ENCODE measurements around the gene FBXO9. TPM values are rescaled to one million over a fixed set of nuclear protein-coding genes. Genes with fewer than 3 reads are reported as not detected.

FBXO9 gene
- total and polyA plus RNA-seq, 10 of the 15 experiments (the other 5 are each of a cell fraction or from before 2014, with no cell fraction given) = 9.9 to 68.9 (median 31.3) TPM

DNA sequence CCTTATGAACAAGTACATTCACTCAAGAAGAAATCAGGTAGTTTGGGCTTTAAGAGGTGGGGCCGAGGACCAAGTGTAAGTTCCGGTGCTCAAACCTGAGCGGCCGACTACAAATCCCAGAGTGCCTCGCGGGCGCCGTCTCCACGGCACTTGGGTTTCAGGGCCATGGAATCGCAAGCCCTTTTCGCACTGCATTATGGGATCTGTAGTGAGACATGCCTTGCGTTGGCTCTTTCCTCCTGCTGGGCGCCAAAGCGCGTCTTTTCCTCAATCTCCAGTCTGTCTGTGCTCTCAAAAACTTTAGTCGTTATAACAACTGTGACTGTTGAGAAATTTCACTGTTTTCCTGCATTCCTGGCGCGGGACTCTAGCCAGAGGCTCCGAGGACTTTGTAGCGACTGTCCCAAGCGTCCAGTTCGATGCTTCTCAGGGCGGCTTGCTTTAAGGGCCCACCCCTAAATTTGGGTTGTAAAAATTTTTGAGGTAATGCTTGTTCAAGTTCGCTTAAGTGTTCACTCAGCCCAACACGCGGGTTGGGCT, 408 bp upstream of the FBXO9 start:
- ChIA-PET SMC1A (ENCODE audit: uncharacterized antibody, unreplicated experiment) (interaction anchor here (4.0 to 4.9 kb wide), 2 partner anchors 13 to 70 kb away, joined by 13 to 18 read pairs; partner anchors contain the start of gene GSTA4), RAD21 (ENCODE audit: unreplicated experiment) (no interaction called here), POLR2A (interaction anchor here (1.0 kb wide), 1 partner anchor 8 kb away, joined by 3 read pairs; no protein-coding TSS in a partner anchor), CTCF (interaction anchor here (1.2 kb wide), 1 partner anchor 282 kb away, joined by 4 read pairs; no protein-coding TSS in a partner anchor)
- Histone ChIP-seq H3K36me3 (ENCODE audit: control insufficient read depth in 2 of 2, insufficient read depth in 2 of 2, low read length in 1 of 2) (no peaks in the 10 kb centered on the region), H3K9me3 (replicated peaks; ENCODE audit: control insufficient read depth, insufficient read depth, low read length) (no peaks in the 10 kb centered on the region), H3K79me2 (ENCODE audit: control insufficient read depth, insufficient read depth, low read length) (peaks cover 14% of the 10 kb centered on the region), H2AFZ (ENCODE audit: control insufficient read depth, low read depth, low read length) (peak overlapping the region; percentile 100), H3K4me1 (ENCODE audit: control insufficient read depth, insufficient read depth, low read length) (peaks cover 9% of the 10 kb centered on the region; the same call in 1 of the 2 replicates), H4K20me1 (ENCODE audit: control insufficient read depth, insufficient read depth) (no peaks in the 10 kb centered on the region), H3K27me3 (replicated peaks in 1 of 2; ENCODE audit: control insufficient read depth in 2 of 2, insufficient read depth in 2 of 2, low read length in 1 of 2) (no peaks in the 10 kb centered on the region), H3K4me2 (ENCODE audit: control insufficient read depth, insufficient read depth) (peak overlapping the region; percentile 64), H3K4me3 (peak overlapping the region; percentile 85), H3K9ac (ENCODE audit: control insufficient read depth, insufficient read depth, low read length) (peak overlapping the region; percentile 76), H3K27ac (ENCODE audit: control insufficient read depth, insufficient read depth) (peak overlapping the region; percentile 78)
- in situ Hi-C loops (cut with MboI) = no loop called here
- 2% methylated on average over 25 of the region's 26 CpGs for WGBS (ENCODE audit: insufficient coverage, insufficient replicate concordance, low lambda C conversion rate, missing lambda C conversion rate)
- DNase-seq (ENCODE audit: low read depth, low spot score) (peak; percentile 91), FAIRE-seq (peak; percentile 99), ATAC-seq (peak; percentile 81)
- intact Hi-C loops (cut with micrococcal nuclease; ENCODE audit: unreplicated experiment) = no loop called here
- BruUV-seq (replicated peaks) = no TSS peak
- no peak for TF ChIP-seq CBX3 (IDR thresholded peaks at IDR 0.05; ENCODE audit: borderline replicate concordance, low read depth)
- no peak for TF ChIP-seq ZNF384 (IDR thresholded peaks at IDR 0.05; ENCODE audit: borderline replicate concordance, low read depth, low read length)
- TF ChIP-seq SIX5 (IDR thresholded peaks at IDR 0.05; ENCODE audit: low read depth, low read length, severe bottlenecking) = peak; percentile 90
- no peak for TF ChIP-seq MTA2 (IDR thresholded peaks at IDR 0.05; ENCODE audit: low read depth)
- peak; percentile 73 for TF ChIP-seq SP1 (IDR thresholded peaks at IDR 0.05; ENCODE audit: low read depth, low read length)
- TF ChIP-seq, protein P1, sequence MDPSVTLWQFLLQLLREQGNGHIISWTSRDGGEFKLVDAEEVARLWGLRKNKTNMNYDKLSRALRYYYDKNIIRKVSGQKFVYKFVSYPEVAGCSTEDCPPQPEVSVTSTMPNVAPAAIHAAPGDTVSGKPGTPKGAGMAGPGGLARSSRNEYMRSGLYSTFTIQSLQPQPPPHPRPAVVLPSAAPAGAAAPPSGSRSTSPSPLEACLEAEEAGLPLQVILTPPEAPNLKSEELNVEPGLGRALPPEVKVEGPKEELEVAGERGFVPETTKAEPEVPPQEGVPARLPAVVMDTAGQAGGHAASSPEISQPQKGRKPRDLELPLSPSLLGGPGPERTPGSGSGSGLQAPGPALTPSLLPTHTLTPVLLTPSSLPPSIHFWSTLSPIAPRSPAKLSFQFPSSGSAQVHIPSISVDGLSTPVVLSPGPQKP (IDR thresholded peaks at IDR 0.05; ENCODE audit: low read depth, low read length) = peak; percentile 83; the same call in 1 of the 2 replicates
- TF ChIP-seq RAD51 (IDR thresholded peaks at IDR 0.05) = no peak
- TF ChIP-seq CREB1 (IDR thresholded peaks at IDR 0.05; ENCODE audit: low read depth) = peak; percentile 79
- peak; percentile 70; the same call in 1 of the 2 replicates for TF ChIP-seq CREM (IDR thresholded peaks at IDR 0.05; ENCODE audit: low read depth)
- no peak for TF ChIP-seq MEF2B (IDR thresholded peaks at IDR 0.05; ENCODE audit: partially characterized antibody, poor library complexity, severe bottlenecking)
- no peak for TF ChIP-seq POLR2A (IDR thresholded peaks at IDR 0.05; ENCODE audit: low read depth, low read length)
- TF ChIP-seq, protein P2, sequence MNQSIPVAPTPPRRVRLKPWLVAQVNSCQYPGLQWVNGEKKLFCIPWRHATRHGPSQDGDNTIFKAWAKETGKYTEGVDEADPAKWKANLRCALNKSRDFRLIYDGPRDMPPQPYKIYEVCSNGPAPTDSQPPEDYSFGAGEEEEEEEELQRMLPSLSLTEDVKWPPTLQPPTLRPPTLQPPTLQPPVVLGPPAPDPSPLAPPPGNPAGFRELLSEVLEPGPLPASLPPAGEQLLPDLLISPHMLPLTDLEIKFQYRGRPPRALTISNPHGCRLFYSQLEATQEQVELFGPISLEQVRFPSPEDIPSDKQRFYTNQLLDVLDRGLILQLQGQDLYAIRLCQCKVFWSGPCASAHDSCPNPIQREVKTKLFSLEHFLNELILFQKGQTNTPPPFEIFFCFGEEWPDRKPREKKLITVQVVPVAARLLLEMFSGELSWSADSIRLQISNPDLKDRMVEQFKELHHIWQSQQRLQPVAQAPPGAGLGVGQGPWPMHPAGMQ (IDR thresholded peaks at IDR 0.05; ENCODE audit: borderline replicate concordance) = no peak
- no peak for TF ChIP-seq MTA3 (IDR thresholded peaks at IDR 0.05; ENCODE audit: borderline replicate concordance, low read length)
- TF ChIP-seq, protein P3, sequence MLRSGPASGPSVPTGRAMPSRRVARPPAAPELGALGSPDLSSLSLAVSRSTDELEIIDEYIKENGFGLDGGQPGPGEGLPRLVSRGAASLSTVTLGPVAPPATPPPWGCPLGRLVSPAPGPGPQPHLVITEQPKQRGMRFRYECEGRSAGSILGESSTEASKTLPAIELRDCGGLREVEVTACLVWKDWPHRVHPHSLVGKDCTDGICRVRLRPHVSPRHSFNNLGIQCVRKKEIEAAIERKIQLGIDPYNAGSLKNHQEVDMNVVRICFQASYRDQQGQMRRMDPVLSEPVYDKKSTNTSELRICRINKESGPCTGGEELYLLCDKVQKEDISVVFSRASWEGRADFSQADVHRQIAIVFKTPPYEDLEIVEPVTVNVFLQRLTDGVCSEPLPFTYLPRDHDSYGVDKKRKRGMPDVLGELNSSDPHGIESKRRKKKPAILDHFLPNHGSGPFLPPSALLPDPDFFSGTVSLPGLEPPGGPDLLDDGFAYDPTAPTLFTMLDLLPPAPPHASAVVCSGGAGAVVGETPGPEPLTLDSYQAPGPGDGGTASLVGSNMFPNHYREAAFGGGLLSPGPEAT (IDR thresholded peaks at IDR 0.05; ENCODE audit: low read depth) = peak; percentile 71
- no peak for TF ChIP-seq CHD4 (IDR thresholded peaks at IDR 0.05)
- TF ChIP-seq IKZF1 (conservative IDR thresholded peaks at IDR 0.05) = peak; percentile 75
- TF ChIP-seq HCFC1 (IDR thresholded peaks at IDR 0.05; ENCODE audit: low read length) = peak; percentile 94
- peak; percentile 75; the same call in 1 of the 2 replicates for TF ChIP-seq RB1 (IDR thresholded peaks at IDR 0.05; ENCODE audit: borderline replicate concordance)
- TF ChIP-seq, protein P4, sequence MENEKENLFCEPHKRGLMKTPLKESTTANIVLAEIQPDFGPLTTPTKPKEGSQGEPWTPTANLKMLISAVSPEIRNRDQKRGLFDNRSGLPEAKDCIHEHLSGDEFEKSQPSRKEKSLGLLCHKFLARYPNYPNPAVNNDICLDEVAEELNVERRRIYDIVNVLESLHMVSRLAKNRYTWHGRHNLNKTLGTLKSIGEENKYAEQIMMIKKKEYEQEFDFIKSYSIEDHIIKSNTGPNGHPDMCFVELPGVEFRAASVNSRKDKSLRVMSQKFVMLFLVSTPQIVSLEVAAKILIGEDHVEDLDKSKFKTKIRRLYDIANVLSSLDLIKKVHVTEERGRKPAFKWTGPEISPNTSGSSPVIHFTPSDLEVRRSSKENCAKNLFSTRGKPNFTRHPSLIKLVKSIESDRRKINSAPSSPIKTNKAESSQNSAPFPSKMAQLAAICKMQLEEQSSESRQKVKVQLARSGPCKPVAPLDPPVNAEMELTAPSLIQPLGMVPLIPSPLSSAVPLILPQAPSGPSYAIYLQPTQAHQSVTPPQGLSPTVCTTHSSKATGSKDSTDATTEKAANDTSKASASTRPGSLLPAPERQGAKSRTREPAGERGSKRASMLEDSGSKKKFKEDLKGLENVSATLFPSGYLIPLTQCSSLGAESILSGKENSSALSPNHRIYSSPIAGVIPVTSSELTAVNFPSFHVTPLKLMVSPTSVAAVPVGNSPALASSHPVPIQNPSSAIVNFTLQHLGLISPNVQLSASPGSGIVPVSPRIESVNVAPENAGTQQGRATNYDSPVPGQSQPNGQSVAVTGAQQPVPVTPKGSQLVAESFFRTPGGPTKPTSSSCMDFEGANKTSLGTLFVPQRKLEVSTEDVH (IDR thresholded peaks at IDR 0.05; ENCODE audit: low read depth, partially characterized antibody) = peak; percentile 41
